HS-5 (cell line): ENCODE data around the gene LILRB2.
"Not testable (repeated sequence)": the region's sequence is repeated elsewhere in the genome, so short reads cannot be mapped to it uniquely, and the experiment has no call there.

Experiments
- DNase-seq: peaks from one replicate; pipeline ENCODE4 v3.0.0-alpha.2; 2012; ENCODE audit warnings: low read depth

The LILRB2 gene

DNA sequence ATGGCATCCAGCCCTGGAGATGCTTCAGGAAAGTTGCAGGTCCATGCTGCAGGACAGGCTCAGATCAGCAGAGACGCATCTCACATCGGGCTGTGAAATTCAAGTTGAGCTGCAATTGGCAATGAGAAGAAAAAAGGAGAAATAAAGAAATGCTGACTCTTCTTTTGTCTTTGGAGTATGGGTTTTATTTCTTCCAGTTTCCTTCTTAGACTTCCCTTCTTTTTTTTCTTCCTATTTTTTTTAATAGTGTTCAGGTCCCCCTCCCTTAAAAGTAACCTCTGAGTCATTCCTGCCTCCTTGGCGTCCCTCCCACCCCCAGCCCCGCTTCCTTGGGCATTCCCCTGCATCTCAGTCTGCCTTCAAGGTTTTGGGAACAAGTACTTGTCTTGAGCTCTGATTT lies 9.3 kb downstream of the LILRB2 start:
- not testable (repeated sequence) for DNase-seq

GRCh38 chr19:54271106-54271505 lies 9.8 kb downstream of the LILRB2 start:
- DNase-seq = no peak

- DNase-seq = no peak
These were observed 12.0 kb downstream of the LILRB2 start for GRCh38 chr19:54268936-54269335.

DNA sequence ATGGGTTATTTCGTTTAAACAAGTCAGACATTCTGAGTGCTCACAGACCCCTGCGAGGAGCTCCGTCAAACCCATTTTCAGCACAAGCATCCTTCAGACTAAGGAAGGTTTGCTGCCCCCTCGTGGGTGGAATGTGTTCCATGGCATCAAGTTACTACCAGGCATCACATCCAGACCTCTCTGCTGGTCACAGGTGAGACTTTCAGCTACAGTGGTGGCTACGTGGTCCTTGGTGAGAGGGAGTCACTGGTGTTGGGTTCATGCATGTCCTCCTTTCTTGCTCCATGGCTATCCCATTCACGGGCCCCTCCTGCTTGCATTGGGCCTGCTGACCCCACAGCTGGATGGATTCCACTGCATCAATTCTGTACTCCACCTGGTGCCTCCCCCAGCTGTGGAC lies 14.8 kb downstream of the LILRB2 start:
- DNase-seq = peak; percentile 25

DNA sequence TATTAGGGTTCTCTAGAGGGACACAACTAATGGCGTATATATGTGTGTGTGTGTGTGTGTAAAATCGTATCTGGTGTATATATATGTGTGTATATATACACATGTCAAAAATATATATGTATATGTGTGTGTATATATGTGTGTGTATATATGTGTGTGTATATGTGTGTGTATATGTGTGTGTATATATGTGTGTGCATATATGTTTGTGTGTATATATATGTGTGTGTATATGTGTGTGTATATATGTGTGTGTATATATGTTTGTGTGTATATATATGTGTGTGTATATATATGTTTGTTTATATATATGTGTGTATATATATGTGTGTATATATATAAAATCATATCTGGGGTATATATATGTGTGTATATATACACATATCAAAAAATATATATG lies 18.4 kb downstream of the LILRB2 start:
- no peak for DNase-seq

- DNase-seq = no peak
These were observed 18.8 kb downstream of the LILRB2 start for GRCh38 chr19:54262066-54262465.

- DNase-seq = no peak
These were observed 23.8 kb downstream of the LILRB2 start, which contains the start of gene LILRB5 for GRCh38 chr19:54257116-54257480. Gene LILRB5, minus strand, starts transcription at chr19:54257273. Its CDS starts 80 bp downstream, at chr19:54257193.

DNA sequence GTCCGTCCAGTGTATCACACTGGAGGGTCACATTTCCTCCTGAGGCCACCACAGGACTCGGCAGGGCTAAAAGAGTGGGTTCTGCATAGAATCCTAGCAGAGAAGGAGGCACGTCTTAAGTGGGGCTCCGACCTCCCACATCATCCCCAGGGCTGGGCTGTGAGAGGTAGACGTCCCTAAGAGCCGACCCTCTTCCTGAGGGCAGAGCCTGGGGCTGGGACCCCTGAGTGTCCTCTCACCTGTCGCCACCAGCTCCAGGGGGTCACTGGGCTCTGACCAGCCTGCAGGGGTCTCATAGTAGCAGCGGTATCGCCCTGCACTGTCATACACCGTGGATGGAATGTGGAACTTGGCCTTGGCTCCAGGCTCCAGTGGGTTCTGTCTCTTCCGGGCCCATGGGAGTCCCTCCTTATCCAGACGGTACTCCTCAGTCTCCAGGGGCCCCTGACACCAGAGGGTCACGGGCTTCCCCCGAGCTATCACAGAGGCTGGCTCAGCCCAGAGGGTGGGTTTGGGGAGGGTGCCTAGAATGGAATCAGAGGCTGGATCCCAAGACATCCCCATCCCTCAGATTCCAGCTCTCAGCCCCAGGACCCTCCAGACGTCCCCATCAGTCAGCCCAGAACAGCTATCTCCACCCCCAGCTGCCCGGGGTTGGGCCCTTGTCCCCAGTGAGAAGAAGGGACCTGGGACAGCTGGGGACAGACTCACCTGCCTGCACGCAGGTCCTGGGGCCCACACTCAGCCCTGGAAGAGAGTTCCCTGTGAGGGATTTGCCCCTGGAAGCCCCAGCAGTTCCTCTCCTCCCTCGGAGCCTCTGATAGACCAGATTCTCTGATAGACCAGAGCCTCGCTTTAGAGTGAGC lies 24.4 kb downstream of the LILRB2 start:
- no peak for DNase-seq

DNA sequence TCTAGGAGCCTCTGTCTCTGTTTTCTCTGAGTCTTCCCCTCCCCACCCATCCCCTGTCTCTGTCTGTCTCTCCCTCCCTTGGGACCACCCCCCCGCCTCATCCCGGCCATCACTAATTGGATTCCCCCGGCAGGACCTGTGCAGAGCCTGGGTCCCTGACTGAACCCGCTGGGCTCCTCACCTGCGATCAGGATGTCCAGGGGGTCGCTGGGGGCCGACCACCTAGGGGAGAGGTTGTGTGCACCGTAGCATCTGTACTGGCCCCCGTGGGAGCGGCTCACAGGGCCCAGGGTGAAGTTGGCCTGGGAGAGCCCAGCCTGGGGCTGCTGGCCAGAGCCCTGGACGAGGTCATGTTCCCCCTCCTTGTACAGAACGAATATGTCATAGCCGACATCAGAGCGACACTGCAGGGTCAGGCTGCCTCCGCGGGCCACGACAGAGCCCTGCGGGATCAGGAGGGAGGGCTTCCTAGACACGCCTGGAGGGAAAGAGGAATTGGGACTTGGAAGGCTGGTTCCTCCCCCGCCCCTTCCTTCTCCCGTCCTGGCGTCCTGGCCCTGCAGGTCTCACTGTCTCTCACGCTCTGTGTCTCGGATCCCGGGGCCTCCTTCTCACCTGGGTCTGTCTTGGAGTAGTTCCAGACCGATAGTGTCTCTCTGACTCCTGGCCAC lies 25.7 kb downstream of the LILRB2 start:
- DNase-seq = no peak

DNA sequence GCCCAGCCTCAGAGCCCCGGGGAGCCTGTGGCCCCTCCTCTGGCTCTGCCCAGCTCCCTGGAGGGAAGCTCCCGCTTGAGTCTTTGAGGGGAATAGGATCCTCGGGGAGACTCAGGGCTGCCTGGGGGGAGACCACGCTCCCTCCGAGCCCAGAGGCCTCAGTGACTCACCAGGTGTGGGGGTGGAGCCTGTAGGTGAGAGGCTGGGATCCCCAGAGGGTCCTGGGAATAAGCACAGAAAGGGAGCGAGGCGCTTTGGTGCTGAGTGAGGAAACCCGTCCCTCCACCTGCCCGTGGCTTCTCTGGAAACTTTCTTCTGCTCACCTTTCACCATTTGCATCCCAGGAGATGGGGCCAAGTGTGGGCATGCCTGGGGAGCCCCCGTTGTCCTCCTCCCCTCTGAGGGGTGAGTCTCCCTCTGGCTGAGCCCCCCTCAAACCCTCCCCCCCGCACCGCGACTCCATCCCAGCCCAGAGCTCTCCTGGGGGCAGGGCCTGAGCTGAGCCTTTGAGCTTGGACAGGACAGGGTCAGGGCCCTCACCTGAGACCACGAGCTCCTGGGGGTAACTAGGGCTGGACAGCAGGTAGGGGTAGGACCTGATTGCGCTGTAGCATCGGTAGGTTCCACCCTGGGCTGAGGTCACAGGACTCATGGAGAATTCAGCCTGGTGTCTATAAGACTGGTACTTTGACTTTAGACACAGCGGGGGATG lies 26.6 kb downstream of the LILRB2 start:
- DNase-seq = no peak

- no peak for DNase-seq
These were observed 27.3 kb downstream of the LILRB2 start for GRCh38 chr19:54253331-54254194.

DNA sequence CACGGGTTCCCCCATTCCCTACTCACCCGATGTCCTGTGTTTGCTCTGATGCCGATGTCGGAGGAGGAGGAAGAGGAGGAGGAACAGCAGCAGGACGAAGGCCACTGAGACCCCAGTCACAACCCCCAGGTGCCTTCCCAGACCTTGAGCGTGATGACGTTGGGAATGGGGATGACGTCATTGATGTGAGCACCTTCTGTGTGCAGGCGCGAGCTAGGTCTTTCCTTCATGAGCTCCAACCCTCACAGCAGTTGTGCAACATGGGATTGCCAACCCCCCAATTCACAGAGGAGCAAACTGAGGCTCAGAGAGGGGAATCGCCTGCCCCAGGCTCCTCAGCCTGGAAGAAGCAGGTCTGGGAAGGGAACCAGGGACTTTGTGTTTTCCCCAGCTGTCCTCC lies 28.1 kb downstream of the LILRB2 start:
- DNase-seq = no peak

GRCh38 chr19:54252243-54252642 lies 28.7 kb downstream of the LILRB2 start:
- DNase-seq = no peak

GRCh38 chr19:54248016-54248601 lies 32.8 kb downstream of the LILRB2 start:
- DNase-seq = no peak

DNA sequence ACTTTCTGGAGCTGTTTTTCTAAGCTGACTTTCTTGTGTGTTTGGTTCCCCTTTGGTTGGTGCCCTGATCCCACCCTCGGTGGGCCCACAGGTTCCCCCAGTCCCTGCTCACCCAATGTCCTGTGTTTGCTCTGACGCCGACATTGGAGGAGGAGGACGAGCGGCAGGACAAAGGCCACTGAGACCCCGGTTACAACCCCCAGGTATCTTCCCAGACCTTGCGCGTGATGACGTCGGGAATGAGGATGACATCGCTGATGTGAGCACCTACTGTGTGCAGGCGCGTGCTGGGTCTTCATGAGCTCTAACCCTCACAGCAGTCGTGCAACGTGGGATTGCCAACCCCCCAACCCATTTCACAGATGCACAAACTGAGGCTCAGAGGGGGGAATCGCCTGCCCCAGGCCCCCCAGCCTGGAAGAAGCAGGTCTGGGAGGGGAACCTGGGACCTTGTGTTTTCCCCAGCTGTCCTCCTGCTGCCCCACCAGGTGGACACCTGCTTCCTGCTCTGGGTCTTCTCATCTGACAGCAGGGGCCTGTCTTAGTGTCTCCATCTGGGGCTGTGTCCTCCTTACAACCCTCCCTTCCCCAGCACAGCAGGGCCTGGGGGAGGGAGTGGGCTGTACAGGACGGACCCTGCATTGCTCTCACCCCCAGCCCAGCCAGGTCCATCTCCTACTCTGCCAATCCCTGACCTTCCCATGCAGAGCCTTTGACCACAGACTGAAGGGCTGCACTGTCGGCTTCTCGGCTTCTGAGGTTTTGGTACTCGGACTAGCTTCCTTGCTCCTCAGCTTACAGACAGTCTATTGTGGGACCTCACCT lies 33.6 kb downstream of the LILRB2 start:
- DNase-seq = no peak

- DNase-seq = no peak
These were observed 35.0 kb downstream of the LILRB2 start for GRCh38 chr19:54245936-54246335.

DNA sequence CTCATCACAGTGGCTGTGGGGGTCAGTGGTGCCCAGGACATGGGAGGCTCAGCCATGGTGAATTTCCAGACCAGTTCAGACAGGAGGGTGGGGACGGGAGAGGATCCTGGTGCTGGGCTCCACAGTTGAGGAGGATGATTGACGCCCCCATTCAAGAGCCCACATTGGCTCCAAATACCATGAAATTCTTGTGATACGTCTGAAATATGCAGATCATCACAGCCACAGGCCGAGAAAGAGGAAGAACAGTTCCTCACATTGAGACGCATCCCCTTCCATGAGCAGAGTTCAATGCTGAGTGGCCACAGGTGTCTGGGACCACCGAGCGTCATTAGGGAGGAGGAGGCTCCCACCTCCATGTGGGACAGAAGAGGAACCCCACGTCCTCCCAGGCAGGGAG lies 37.1 kb downstream of the LILRB2 start:
- DNase-seq = not testable (repeated sequence)

- not testable (repeated sequence) for DNase-seq
These were observed 38.3 kb downstream of the LILRB2 start, which contains the start of gene LILRA6 for GRCh38 chr19:54242646-54243045. Gene LILRA6, minus strand, starts transcription at chr19:54242790.

GRCh38 chr19:54242234-54242633 lies 38.7 kb downstream of the LILRB2 start:
- not testable (repeated sequence) for DNase-seq
